HEK293T (cell line): ENCODE results near the gene CCL17.

Source experiments
- ARNT ChIP-seq: fragments of 450-650 bp; IDR thresholded peaks from 2 replicates; pipeline ENCODE4 v1.6.1; 2017; ENCODE audit warnings: mild to moderate bottlenecking
- CTBP1 ChIP-seq: fragments of 450-650 bp; IDR thresholded peaks from 2 replicates; pipeline ENCODE4 v1.6.1; 2016; ENCODE audit warnings: borderline replicate concordance
- FOXA1 ChIP-seq: fragments of 450-650 bp; IDR thresholded peaks from 2 replicates; pipeline ENCODE4 v1.6.1; 2016; ENCODE audit warnings: mild to moderate bottlenecking
- FOXK2 ChIP-seq: fragments of 450-650 bp; IDR thresholded peaks from 2 replicates; pipeline ENCODE4 v1.6.1; 2016; ENCODE audit warnings: mild to moderate bottlenecking
- FOXM1 ChIP-seq: fragments of 450-650 bp; IDR thresholded peaks from 2 replicates; pipeline ENCODE4 v1.6.1; 2017; ENCODE audit warnings: mild to moderate bottlenecking, borderline replicate concordance
- HDGF ChIP-seq: fragments of 450-650 bp; IDR thresholded peaks from 2 replicates; pipeline ENCODE4 v1.6.1; 2017; ENCODE audit warnings: antibody characterized with exemption, borderline replicate concordance
- L3MBTL2 ChIP-seq: fragments of 450-650 bp; conservative IDR thresholded peaks from 2 replicates; pipeline ENCODE4 v1.6.1; 2016; ENCODE audit warnings: mild to moderate bottlenecking
- LEF1 ChIP-seq: fragments of 450-650 bp; IDR thresholded peaks from 2 replicates; pipeline ENCODE4 v1.6.1; 2017; ENCODE audit warnings: mild to moderate bottlenecking, borderline replicate concordance
- NFRKB ChIP-seq: fragments of 450-650 bp; IDR thresholded peaks from 2 replicates; pipeline ENCODE4 v1.6.1; 2016; ENCODE audit warnings: mild to moderate bottlenecking, moderate library complexity
- SP1 ChIP-seq: fragments of 450-650 bp; IDR thresholded peaks from 2 replicates; pipeline ENCODE4 v1.6.1; 2017
- SUZ12 ChIP-seq: fragments of 450-650 bp; IDR thresholded peaks from 2 replicates; pipeline ENCODE4 v1.6.1; 2016; ENCODE audit warnings: mild to moderate bottlenecking
- TARDBP ChIP-seq: fragments of 450-650 bp; IDR thresholded peaks from 2 replicates; pipeline ENCODE4 v1.6.1; 2016

DNA sequence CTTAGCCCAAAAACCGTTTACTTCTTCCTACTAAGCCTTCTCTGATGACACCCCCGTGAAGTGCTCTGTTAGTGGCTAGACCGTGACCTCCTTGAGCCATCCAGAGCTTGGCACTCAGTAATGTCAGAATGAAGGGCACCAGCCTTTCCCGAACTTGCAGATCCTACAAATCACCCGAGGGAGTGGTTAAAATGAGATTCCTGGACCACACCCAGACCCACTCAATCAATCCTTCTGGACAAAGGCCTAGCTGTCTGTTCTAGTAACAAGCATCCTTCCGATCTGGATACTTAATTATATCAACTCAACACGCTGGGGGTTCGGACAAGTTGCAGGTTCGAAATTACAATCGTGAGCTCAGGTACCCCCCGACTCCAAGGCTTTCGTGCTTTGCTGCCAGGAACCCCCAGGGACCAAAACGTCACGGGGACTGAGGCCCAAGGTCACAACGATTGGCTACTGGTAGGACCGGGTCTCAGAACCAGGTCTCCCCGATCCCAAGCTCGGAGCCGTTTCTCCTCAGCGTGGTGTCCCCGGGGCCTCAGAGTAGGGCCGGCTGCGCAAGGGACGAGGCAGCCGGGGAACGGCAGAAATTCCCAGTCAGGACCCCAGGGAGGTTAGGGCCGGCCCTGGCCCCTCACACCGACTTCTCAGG is 42.1 kb downstream of the CCL17 start:
- TF ChIP-seq FOXM1 = no peak
- no peak for TF ChIP-seq SP1
- TF ChIP-seq NFRKB = no peak
- TF ChIP-seq FOXA1 = no peak
- no peak for TF ChIP-seq TARDBP
- TF ChIP-seq LEF1 = no peak
- TF ChIP-seq CTBP1 = no peak
- TF ChIP-seq ARNT = no peak
- TF ChIP-seq HDGF = no peak
- TF ChIP-seq SUZ12 = no peak
- no peak for TF ChIP-seq L3MBTL2
- TF ChIP-seq FOXK2 = no peak
